Activated T-cell treated with anti-CD3 and anti-CD28 coated beads for 24 hours (primary cell): Measurements from ENCODE around the gene DGKI.

ENCODE experiments used
- DNase-seq: peaks from one replicate; pipeline ENCODE4 v3.0.0-alpha.2; 2020; ENCODE audit warnings: low read depth

Gene DGKI

GRCh38 chr7:137531671-137532070, 315.1 kb downstream of the DGKI start:
- DNase-seq = no peak

- DNase-seq = no peak
Observed at GRCh38 chr7:137527634-137528033, 319.1 kb downstream of the DGKI start.

GRCh38 chr7:137523171-137523570, 323.6 kb downstream of the DGKI start:
- DNase-seq = no peak

GRCh38 chr7:137521451-137521850, 325.3 kb downstream of the DGKI start:
- DNase-seq = no peak

GRCh38 chr7:137519947-137520346, 326.8 kb downstream of the DGKI start:
- DNase-seq = no peak

- no peak for DNase-seq
Observed at GRCh38 chr7:137519181-137519691, 327.5 kb downstream of the DGKI start.

- no peak for DNase-seq
Observed at GRCh38 chr7:137513091-137513490, 333.7 kb downstream of the DGKI start.

- DNase-seq = no peak
Observed at GRCh38 chr7:137507096-137507495, 339.7 kb downstream of the DGKI start.

GRCh38 chr7:137506031-137506430, 340.7 kb downstream of the DGKI start:
- no peak for DNase-seq

GRCh38 chr7:137501562-137501961, 345.2 kb downstream of the DGKI start:
- no peak for DNase-seq

- DNase-seq = no peak
Observed at GRCh38 chr7:137492889-137493288, 353.9 kb downstream of the DGKI start.

GRCh38 chr7:137489880-137490279, 356.9 kb downstream of the DGKI start:
- no peak for DNase-seq

- no peak for DNase-seq
Observed at GRCh38 chr7:137488038-137488437, 358.7 kb downstream of the DGKI start.

- no peak for DNase-seq
Observed at GRCh38 chr7:137485818-137486217, 361.0 kb downstream of the DGKI start.

- no peak for DNase-seq
Observed at GRCh38 chr7:137484326-137484725, 362.4 kb downstream of the DGKI start.

GRCh38 chr7:137482466-137482865, 364.3 kb downstream of the DGKI start:
- no peak for DNase-seq

- DNase-seq = no peak
Observed at GRCh38 chr7:137480824-137481365, 365.9 kb downstream of the DGKI start.

- DNase-seq = no peak
Observed at GRCh38 chr7:137480401-137480800, 366.4 kb downstream of the DGKI start.

- DNase-seq = no peak
Observed at GRCh38 chr7:137476937-137477336, 369.8 kb downstream of the DGKI start.

GRCh38 chr7:137475966-137476365, 370.8 kb downstream of the DGKI start:
- no peak for DNase-seq

GRCh38 chr7:137474540-137475026, 372.2 kb downstream of the DGKI start:
- DNase-seq = no peak

GRCh38 chr7:137471128-137471527, 375.6 kb downstream of the DGKI start:
- DNase-seq = no peak

GRCh38 chr7:137469858-137470257, 376.9 kb downstream of the DGKI start:
- DNase-seq = no peak

- DNase-seq = no peak
Observed at GRCh38 chr7:137469191-137469811, 377.5 kb downstream of the DGKI start.
